Embryonic facial prominence (tissue), 1 donor: ENCODE results near the gene SLC12A4.

Experiments
- DNase-seq: peaks from one replicate; pipeline ENCODE4 v3.0.0-alpha.2; 2016; ENCODE audit errors: extremely low spot score

The SLC12A4 gene

GRCh38 chr16:67963292-67963661 is 5.2 kb downstream of the SLC12A4 start:
- no peak for DNase-seq

GRCh38 chr16:67962135-67962534 is 6.3 kb downstream of the SLC12A4 start:
- no peak for DNase-seq

- DNase-seq: no peak
These were observed 6.9 kb downstream of the SLC12A4 start for GRCh38 chr16:67961551-67961957.

GRCh38 chr16:67959536-67960329 is 8.7 kb downstream of the SLC12A4 start:
- no peak for DNase-seq

- no peak for DNase-seq
These were observed 10.8 kb downstream of the SLC12A4 start for GRCh38 chr16:67957622-67958021.

- no peak for DNase-seq
These were observed 13.8 kb downstream of the SLC12A4 start for GRCh38 chr16:67954421-67955196.

- no peak for DNase-seq
These were observed 14.6 kb downstream of the SLC12A4 start for GRCh38 chr16:67953641-67954375.

GRCh38 chr16:67951485-67951884 is 17.0 kb downstream of the SLC12A4 start:
- no peak for DNase-seq

GRCh38 chr16:67950335-67950843 is 18.0 kb downstream of the SLC12A4 start:
- no peak for DNase-seq

- no peak for DNase-seq
These were observed 18.8 kb downstream of the SLC12A4 start for GRCh38 chr16:67949645-67950044.

- no peak for DNase-seq
These were observed 20.4 kb downstream of the SLC12A4 start for GRCh38 chr16:67948015-67948414.

- no peak for DNase-seq
These were observed 21.4 kb downstream of the SLC12A4 start for GRCh38 chr16:67946966-67947558.

GRCh38 chr16:67946128-67946569 is 22.3 kb downstream of the SLC12A4 start:
- no peak for DNase-seq

- no peak for DNase-seq
These were observed 23.0 kb downstream of the SLC12A4 start for GRCh38 chr16:67945392-67945933.

GRCh38 chr16:67944690-67945391 is 23.6 kb downstream of the SLC12A4 start:
- DNase-seq: no peak

GRCh38 chr16:67943619-67944504 is 24.6 kb downstream of the SLC12A4 start, which contains the start of gene LCAT:
TSS of gene LCAT (minus strand) at chr16:67944120. CDS start at chr16:67944101, 19 bp downstream.
- DNase-seq: no peak

GRCh38 chr16:67943256-67943618 is 25.2 kb downstream of the SLC12A4 start:
- no peak for DNase-seq

- DNase-seq: no peak
These were observed 25.8 kb downstream of the SLC12A4 start for GRCh38 chr16:67942510-67943255.

GRCh38 chr16:67942200-67942509 is 26.3 kb downstream of the SLC12A4 start:
- no peak for DNase-seq
